ENCODE results near the gene ENPP7.
A peak's percentile ranks its signal among the peaks of the same experiment; 100 is the strongest.

ENPP7 gene

DNA sequence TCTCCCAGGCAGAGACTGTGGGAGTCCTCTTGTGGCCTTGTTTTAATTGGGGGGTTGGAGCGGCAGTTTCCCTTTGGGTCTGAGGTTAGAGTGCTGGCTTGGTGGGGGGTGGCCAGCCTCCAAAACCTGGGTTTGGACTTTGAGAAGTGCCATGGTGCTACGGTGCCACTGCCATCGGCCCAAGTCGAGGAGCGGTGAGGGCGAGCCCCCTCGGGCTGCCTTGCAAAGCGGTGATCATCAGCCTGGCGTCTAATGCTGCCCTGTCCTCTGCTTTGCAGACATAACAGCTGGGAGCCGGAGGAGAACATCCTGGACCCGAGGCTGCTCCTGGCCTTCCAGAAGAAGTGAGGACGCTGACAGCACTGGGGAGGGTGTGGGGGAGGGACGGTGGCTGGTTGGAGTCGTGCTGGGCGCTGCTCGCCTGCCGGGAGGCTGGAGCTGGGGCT lies 48.4 kb downstream of the ENPP7 start (continued):
- no peak for TF ChIP-seq ZNF549 (tag by site-specific recombination; IDR thresholded peaks at IDR 0.05)
- TF ChIP-seq ZNF114 (tag by site-specific recombination; IDR thresholded peaks at IDR 0.05), result no peak
- no peak for TF ChIP-seq ZNF48 (tag by site-specific recombination; IDR thresholded peaks at IDR 0.05)
- TF ChIP-seq, protein P1, sequence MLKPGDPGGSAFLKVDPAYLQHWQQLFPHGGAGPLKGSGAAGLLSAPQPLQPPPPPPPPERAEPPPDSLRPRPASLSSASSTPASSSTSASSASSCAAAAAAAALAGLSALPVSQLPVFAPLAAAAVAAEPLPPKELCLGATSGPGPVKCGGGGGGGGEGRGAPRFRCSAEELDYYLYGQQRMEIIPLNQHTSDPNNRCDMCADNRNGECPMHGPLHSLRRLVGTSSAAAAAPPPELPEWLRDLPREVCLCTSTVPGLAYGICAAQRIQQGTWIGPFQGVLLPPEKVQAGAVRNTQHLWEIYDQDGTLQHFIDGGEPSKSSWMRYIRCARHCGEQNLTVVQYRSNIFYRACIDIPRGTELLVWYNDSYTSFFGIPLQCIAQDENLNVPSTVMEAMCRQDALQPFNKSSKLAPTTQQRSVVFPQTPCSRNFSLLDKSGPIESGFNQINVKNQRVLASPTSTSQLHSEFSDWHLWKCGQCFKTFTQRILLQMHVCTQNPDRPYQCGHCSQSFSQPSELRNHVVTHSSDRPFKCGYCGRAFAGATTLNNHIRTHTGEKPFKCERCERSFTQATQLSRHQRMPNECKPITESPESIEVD (tag by site-specific recombination; IDR thresholded peaks at IDR 0.05), result no peak
- TF ChIP-seq, protein P2, sequence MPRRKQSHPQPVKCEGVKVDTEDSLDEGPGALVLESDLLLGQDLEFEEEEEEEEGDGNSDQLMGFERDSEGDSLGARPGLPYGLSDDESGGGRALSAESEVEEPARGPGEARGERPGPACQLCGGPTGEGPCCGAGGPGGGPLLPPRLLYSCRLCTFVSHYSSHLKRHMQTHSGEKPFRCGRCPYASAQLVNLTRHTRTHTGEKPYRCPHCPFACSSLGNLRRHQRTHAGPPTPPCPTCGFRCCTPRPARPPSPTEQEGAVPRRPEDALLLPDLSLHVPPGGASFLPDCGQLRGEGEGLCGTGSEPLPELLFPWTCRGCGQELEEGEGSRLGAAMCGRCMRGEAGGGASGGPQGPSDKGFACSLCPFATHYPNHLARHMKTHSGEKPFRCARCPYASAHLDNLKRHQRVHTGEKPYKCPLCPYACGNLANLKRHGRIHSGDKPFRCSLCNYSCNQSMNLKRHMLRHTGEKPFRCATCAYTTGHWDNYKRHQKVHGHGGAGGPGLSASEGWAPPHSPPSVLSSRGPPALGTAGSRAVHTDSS (tag by site-specific recombination; IDR thresholded peaks at IDR 0.05), result no peak
- TF ChIP-seq ZBTB8A (tag by site-specific recombination; IDR thresholded peaks at IDR 0.05), result no peak; the same call in 1 of the 2 replicates
- TF ChIP-seq, protein P3, sequence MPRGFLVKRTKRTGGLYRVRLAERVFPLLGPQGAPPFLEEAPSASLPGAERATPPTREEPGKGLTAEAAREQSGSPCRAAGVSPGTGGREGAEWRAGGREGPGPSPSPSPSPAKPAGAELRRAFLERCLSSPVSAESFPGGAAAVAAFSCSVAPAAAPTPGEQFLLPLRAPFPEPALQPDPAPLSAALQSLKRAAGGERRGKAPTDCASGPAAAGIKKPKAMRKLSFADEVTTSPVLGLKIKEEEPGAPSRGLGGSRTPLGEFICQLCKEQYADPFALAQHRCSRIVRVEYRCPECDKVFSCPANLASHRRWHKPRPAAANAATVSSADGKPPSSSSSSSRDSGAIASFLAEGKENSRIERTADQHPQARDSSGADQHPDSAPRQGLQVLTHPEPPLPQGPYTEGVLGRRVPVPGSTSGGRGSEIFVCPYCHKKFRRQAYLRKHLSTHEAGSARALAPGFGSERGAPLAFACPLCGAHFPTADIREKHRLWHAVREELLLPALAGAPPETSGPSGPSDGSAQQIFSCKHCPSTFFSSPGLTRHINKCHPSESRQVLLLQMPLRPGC (tag by site-specific recombination; IDR thresholded peaks at IDR 0.05), result 0 out of 2 replicates have a peak, but pooled peaks have one; percentile 18
- no peak for TF ChIP-seq ZNF626 (tag by site-specific recombination; IDR thresholded peaks at IDR 0.05)
- 0 out of 2 replicates have a peak, but pooled peaks have one; percentile 20 for TF ChIP-seq ZSCAN23 (tag by site-specific recombination; IDR thresholded peaks at IDR 0.05)
- TF ChIP-seq OVOL3 (tag by site-specific recombination; IDR thresholded peaks at IDR 0.05), result no peak
- no peak for TF ChIP-seq KLF9 (tag by site-specific recombination; IDR thresholded peaks at IDR 0.05; ENCODE audit: low read depth)
- TF ChIP-seq HOXC10 (CRISPR knock-in tag; IDR thresholded peaks at IDR 0.05), result no peak
- TF ChIP-seq, protein P4, sequence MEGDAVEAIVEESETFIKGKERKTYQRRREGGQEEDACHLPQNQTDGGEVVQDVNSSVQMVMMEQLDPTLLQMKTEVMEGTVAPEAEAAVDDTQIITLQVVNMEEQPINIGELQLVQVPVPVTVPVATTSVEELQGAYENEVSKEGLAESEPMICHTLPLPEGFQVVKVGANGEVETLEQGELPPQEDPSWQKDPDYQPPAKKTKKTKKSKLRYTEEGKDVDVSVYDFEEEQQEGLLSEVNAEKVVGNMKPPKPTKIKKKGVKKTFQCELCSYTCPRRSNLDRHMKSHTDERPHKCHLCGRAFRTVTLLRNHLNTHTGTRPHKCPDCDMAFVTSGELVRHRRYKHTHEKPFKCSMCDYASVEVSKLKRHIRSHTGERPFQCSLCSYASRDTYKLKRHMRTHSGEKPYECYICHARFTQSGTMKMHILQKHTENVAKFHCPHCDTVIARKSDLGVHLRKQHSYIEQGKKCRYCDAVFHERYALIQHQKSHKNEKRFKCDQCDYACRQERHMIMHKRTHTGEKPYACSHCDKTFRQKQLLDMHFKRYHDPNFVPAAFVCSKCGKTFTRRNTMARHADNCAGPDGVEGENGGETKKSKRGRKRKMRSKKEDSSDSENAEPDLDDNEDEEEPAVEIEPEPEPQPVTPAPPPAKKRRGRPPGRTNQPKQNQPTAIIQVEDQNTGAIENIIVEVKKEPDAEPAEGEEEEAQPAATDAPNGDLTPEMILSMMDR (tag by site-specific recombination; IDR thresholded peaks at IDR 0.05), result no peak
- no peak for TF ChIP-seq ZNF223 (tag by site-specific recombination; IDR thresholded peaks at IDR 0.05)
- TF ChIP-seq ZBTB48 (tag by site-specific recombination; IDR thresholded peaks at IDR 0.05), result peak; percentile 36; the same call in 1 of the 2 replicates
- TF ChIP-seq SP2 (tag by site-specific recombination; IDR thresholded peaks at IDR 0.05), result 0 out of 2 replicates have a peak, but pooled peaks have one; percentile 15
- TF ChIP-seq, protein P5, sequence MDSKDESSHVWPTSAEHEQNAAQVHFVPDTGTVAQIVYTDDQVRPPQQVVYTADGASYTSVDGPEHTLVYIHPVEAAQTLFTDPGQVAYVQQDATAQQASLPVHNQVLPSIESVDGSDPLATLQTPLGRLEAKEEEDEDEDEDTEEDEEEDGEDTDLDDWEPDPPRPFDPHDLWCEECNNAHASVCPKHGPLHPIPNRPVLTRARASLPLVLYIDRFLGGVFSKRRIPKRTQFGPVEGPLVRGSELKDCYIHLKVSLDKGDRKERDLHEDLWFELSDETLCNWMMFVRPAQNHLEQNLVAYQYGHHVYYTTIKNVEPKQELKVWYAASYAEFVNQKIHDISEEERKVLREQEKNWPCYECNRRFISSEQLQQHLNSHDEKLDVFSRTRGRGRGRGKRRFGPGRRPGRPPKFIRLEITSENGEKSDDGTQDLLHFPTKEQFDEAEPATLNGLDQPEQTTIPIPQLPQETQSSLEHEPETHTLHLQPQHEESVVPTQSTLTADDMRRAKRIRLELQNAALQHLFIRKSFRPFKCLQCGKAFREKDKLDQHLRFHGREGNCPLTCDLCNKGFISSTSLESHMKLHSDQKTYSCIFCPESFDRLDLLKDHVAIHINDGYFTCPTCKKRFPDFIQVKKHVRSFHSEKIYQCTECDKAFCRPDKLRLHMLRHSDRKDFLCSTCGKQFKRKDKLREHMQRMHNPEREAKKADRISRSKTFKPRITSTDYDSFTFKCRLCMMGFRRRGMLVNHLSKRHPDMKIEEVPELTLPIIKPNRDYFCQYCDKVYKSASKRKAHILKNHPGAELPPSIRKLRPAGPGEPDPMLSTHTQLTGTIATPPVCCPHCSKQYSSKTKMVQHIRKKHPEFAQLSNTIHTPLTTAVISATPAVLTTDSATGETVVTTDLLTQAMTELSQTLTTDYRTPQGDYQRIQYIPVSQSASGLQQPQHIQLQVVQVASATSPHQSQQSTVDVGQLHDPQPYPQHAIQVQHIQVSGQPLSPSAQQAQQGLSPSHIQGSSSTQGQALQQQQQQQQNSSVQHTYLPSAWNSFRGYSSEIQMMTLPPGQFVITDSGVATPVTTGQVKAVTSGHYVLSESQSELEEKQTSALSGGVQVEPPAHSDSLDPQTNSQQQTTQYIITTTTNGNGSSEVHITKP (tag by site-specific recombination; IDR thresholded peaks at IDR 0.05), result no peak
- peak; percentile 90 for TF ChIP-seq GLIS1 (tag by site-specific recombination; IDR thresholded peaks at IDR 0.05)
- TF ChIP-seq ZFP37 (tag by site-specific recombination; IDR thresholded peaks at IDR 0.05), result no peak
- TF ChIP-seq ZNF777 (tag by site-specific recombination; IDR thresholded peaks at IDR 0.05; ENCODE audit: borderline replicate concordance), result no peak
- TF ChIP-seq, protein P6, sequence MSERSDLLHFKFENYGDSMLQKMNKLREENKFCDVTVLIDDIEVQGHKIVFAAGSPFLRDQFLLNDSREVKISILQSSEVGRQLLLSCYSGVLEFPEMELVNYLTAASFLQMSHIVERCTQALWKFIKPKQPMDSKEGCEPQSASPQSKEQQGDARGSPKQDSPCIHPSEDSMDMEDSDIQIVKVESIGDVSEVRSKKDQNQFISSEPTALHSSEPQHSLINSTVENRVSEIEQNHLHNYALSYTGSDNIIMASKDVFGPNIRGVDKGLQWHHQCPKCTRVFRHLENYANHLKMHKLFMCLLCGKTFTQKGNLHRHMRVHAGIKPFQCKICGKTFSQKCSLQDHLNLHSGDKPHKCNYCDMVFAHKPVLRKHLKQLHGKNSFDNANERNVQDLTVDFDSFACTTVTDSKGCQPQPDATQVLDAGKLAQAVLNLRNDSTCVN (tag by site-specific recombination; optimal IDR thresholded peaks at IDR 0.05), result no peak
- TF ChIP-seq ZNF837 (tag by site-specific recombination; IDR thresholded peaks at IDR 0.05), result no peak
- no peak for TF ChIP-seq ZNF747 (tag by site-specific recombination; IDR thresholded peaks at IDR 0.05)
- TF ChIP-seq ZNF658 (tag by site-specific recombination; IDR thresholded peaks at IDR 0.05), result no peak
- peak; percentile 41 for TF ChIP-seq WT1 (tag by site-specific recombination; IDR thresholded peaks at IDR 0.05)
- no peak for TF ChIP-seq FEZF1 (tag by site-specific recombination; IDR thresholded peaks at IDR 0.05)
- TF ChIP-seq ZNF629 (tag by site-specific recombination; IDR thresholded peaks at IDR 0.05), result 0 out of 2 replicates have a peak, but pooled peaks have one; percentile 7

Data from HEK293 (cell line).